Measurements from ENCODE around the gene PDGFB. TPM values are rescaled to one million over a fixed set of nuclear protein-coding genes. Genes with fewer than 3 reads are reported as not detected.

PDGFB gene
- total RNA-seq, 1 donor from 2014 or later: 27.3 TPM

GRCh38 chr22:39263626-39264348 is 19.0 kb upstream of the PDGFB start:
- Mint-ChIP-seq H3K4me1 (ENCODE audit: low read depth, unreplicated experiment) (peaks cover 3% of the 10 kb centered on the region), H3K27ac (ENCODE audit: unreplicated experiment) (no peak overlapping the region), H3K36me3 (ENCODE audit: low read depth, unreplicated experiment) (no peaks in the 10 kb centered on the region), H3K4me3 (ENCODE audit: unreplicated experiment) (no peak overlapping the region), H3K27me3 (ENCODE audit: low read depth, unreplicated experiment) (no peaks in the 10 kb centered on the region), H3K9me3 (ENCODE audit: unreplicated experiment) (peaks cover 22% of the 10 kb centered on the region)
- Histone ChIP-seq H3K9me3 (ENCODE audit: insufficient read depth, low read depth, low read length) (peaks cover 12% of the 10 kb centered on the region), H2AFZ (ENCODE audit: low read depth, low read length) (no peak overlapping the region), H3K9ac (ENCODE audit: low read length) (no peak overlapping the region), H3K4me2 (ENCODE audit: low read length) (no peak overlapping the region), H3K79me2 (ENCODE audit: insufficient read depth, low read length) (no peaks in the 10 kb centered on the region), H3K27ac (ENCODE audit: low read depth, low read length) (no peak overlapping the region), H4K20me1 (ENCODE audit: insufficient read depth, low read length) (no peaks in the 10 kb centered on the region), H3K4me3 (ENCODE audit: insufficient read depth, low read depth, low read length) (no peak overlapping the region), H3K27me3 (ENCODE audit: insufficient read depth, low read length) (no peaks in the 10 kb centered on the region), H3K36me3 (ENCODE audit: insufficient read depth, low read length) (no peaks in the 10 kb centered on the region), H3K4me1 (ENCODE audit: insufficient read depth, low read length) (peaks cover 5% of the 10 kb centered on the region)
- TF ChIP-seq EZH2 (IDR thresholded peaks at IDR 0.05; ENCODE audit: insufficient read depth, low read length) (no peak), CTCF (IDR thresholded peaks at IDR 0.05; ENCODE audit: insufficient read depth, low read depth, low read length) (no peak)
- no peak for DNase-seq (ENCODE audit: low read depth)
- FAIRE-seq: no peak

GRCh38 chr22:39259666-39260065 is 14.9 kb upstream of the PDGFB start:
- H3K9ac ChIP-seq (ENCODE audit: low read length): no peak overlapping the region
- H3K79me2 ChIP-seq (ENCODE audit: insufficient read depth, low read length): no peaks in the 10 kb centered on the region
- DNase-seq (ENCODE audit: low read depth) (no peak), FAIRE-seq (no peak)
- H4K20me1 ChIP-seq (ENCODE audit: insufficient read depth, low read length): no peaks in the 10 kb centered on the region
- Mint-ChIP-seq H3K9me3 (ENCODE audit: unreplicated experiment) (peaks cover 22% of the 10 kb centered on the region), H3K27ac (ENCODE audit: unreplicated experiment) (no peak overlapping the region), H3K4me3 (ENCODE audit: unreplicated experiment) (no peak overlapping the region), H3K36me3 (ENCODE audit: low read depth, unreplicated experiment) (no peaks in the 10 kb centered on the region), H3K27me3 (ENCODE audit: low read depth, unreplicated experiment) (no peaks in the 10 kb centered on the region), H3K4me1 (ENCODE audit: low read depth, unreplicated experiment) (peaks cover 8% of the 10 kb centered on the region)
- no peaks in the 10 kb centered on the region for H3K27me3 ChIP-seq (ENCODE audit: insufficient read depth, low read length)
- H3K36me3 ChIP-seq (ENCODE audit: insufficient read depth, low read length): no peaks in the 10 kb centered on the region
- H3K4me3 ChIP-seq (ENCODE audit: insufficient read depth, low read depth, low read length): no peak overlapping the region
- no peak overlapping the region for H3K27ac ChIP-seq (ENCODE audit: low read depth, low read length)
- TF ChIP-seq EZH2 (IDR thresholded peaks at IDR 0.05; ENCODE audit: insufficient read depth, low read length) (no peak), CTCF (IDR thresholded peaks at IDR 0.05; ENCODE audit: insufficient read depth, low read depth, low read length) (no peak)
- no peak overlapping the region for H2AFZ ChIP-seq (ENCODE audit: low read depth, low read length)
- peaks cover 12% of the 10 kb centered on the region for H3K4me1 ChIP-seq (ENCODE audit: insufficient read depth, low read length)
- peaks cover 12% of the 10 kb centered on the region for H3K9me3 ChIP-seq (ENCODE audit: insufficient read depth, low read depth, low read length)
- H3K4me2 ChIP-seq (ENCODE audit: low read length): no peak overlapping the region

- Histone ChIP-seq H4K20me1 (ENCODE audit: insufficient read depth, low read length) (no peaks in the 10 kb centered on the region), H3K4me3 (ENCODE audit: insufficient read depth, low read depth, low read length) (no peak overlapping the region), H3K36me3 (ENCODE audit: insufficient read depth, low read length) (no peaks in the 10 kb centered on the region), H3K4me2 (ENCODE audit: low read length) (no peak overlapping the region), H3K4me1 (ENCODE audit: insufficient read depth, low read length) (peaks cover 27% of the 10 kb centered on the region), H3K27ac (ENCODE audit: low read depth, low read length) (no peak overlapping the region), H3K9ac (ENCODE audit: low read length) (no peak overlapping the region), H3K27me3 (ENCODE audit: insufficient read depth, low read length) (no peaks in the 10 kb centered on the region), H3K79me2 (ENCODE audit: insufficient read depth, low read length) (no peaks in the 10 kb centered on the region), H2AFZ (ENCODE audit: low read depth, low read length) (no peak overlapping the region), H3K9me3 (ENCODE audit: insufficient read depth, low read depth, low read length) (peaks cover 12% of the 10 kb centered on the region)
- no peaks in the 10 kb centered on the region for H3K27me3 Mint-ChIP-seq (ENCODE audit: low read depth, unreplicated experiment)
- no peak for TF ChIP-seq CTCF (IDR thresholded peaks at IDR 0.05; ENCODE audit: insufficient read depth, low read depth, low read length)
- no peak for TF ChIP-seq EZH2 (IDR thresholded peaks at IDR 0.05; ENCODE audit: insufficient read depth, low read length)
- FAIRE-seq: no peak
- H3K4me3 Mint-ChIP-seq (ENCODE audit: unreplicated experiment): no peak overlapping the region
- DNase-seq (ENCODE audit: low read depth): no peak
- H3K4me1 Mint-ChIP-seq (ENCODE audit: low read depth, unreplicated experiment): peaks cover 10% of the 10 kb centered on the region
- H3K27ac Mint-ChIP-seq (ENCODE audit: unreplicated experiment): no peak overlapping the region
- H3K9me3 Mint-ChIP-seq (ENCODE audit: unreplicated experiment): peaks cover 22% of the 10 kb centered on the region
- H3K36me3 Mint-ChIP-seq (ENCODE audit: low read depth, unreplicated experiment): no peaks in the 10 kb centered on the region
These were observed 13.2 kb upstream of the PDGFB start for GRCh38 chr22:39257901-39258475.
